GM12865 (cell line): ENCODE measurements around the gene C4orf50.

Experiments
- DNase-seq: peaks from one replicate; pipeline ENCODE4 v3.0.0; 2010; ENCODE audit warnings: low read depth
- H3K4me3 ChIP-seq: 2 replicates; pipeline ENCODE4 v1.5.1; 2011; ENCODE audit warnings: mild to moderate bottlenecking, low read depth, low read length, control low read depth
- CTCF ChIP-seq: IDR thresholded peaks from 2 replicates; pipeline ENCODE4 v1.5.1; 2011; ENCODE audit warnings: low read length, control low read depth, low read depth, inconsistent platforms; ENCODE audit not compliant: insufficient read depth; ENCODE audit errors: missing control alignments

C4orf50 gene

DNA sequence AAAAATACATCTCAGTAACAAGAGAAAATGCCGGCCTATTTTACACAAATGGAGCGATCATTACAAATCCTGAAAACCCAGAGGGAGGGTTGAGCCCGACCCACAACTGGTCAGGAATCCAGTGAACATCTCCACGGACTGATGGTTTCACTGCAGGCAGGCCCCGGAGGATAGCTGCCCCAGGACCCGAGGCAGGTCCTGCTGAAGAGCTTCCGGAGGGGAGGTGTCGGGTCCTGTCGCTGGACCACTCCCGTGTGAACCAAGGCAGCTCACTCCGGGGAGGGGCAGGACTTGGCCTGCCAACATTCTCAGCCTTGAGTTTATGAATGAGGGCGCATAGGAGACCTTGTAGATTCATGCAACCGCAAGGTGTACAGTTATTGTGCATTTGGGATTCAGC is 120.6 kb downstream of the C4orf50 start:
- TF ChIP-seq CTCF = no peak
- H3K4me3 ChIP-seq = no peak overlapping the region
- no peak for DNase-seq

DNA sequence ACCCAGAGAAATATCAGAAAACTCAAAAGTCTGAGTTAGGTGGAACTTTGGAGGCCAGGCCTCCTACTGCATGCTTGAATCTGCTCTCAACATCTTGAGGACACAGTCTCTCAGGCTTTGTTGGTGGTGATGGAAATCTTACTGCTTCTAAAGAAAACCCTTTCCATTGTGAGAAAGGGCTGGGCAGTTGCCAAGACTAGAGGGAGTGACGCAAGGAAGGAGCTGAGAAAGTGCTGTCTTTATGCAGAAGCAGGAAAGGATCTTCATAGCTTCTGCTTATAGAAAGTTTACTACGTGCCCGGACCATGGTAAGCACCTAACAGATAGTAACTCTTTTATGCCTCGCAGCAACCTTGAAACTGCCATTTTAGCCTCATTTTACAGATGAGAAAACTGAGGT is 122.9 kb downstream of the C4orf50 start:
- H3K4me3 ChIP-seq = no peak overlapping the region
- no peak for DNase-seq
- no peak for TF ChIP-seq CTCF

GRCh38 chr4:5894266-5894665 is 124.0 kb downstream of the C4orf50 start:
- no peak for DNase-seq
- TF ChIP-seq CTCF = no peak
- no peak overlapping the region for H3K4me3 ChIP-seq

GRCh38 chr4:5893591-5893990 is 124.6 kb downstream of the C4orf50 start:
- no peak for DNase-seq
- no peak for TF ChIP-seq CTCF
- H3K4me3 ChIP-seq = no peak overlapping the region

DNA sequence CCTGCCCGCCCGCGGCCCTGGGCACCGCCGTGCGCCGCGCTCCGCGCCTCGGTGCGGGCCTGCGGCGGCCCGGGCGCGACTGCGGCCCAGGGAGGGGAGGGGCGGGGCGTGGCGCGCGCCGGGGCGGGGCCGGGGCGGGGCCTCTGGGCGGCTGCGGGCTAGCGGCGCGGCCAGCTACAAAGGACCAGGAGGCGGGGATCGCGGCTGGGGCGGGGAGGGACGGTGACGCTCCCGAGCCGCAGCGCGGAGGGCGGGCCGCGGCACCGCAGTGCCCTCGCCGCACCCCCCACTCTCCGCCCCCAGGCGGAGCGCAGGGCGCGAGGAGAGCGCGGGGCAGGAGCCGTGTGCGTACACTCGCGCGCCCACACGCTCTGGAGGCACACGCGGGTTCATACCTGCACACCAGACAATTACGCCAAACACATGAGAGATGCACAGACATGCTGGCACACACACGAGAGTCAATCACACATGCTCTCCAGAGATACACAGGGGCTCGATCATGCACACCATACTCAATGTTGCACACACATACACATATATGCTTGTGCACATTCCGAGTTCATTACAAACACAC is 125.1 kb downstream of the C4orf50 start, which contains the start of gene CRMP1:
Gene CRMP1, minus strand, starts transcription at position 83 of the 577 bp plus-strand sequence. CDS start 117 bp downstream, outside the sequence.
- no peak for TF ChIP-seq CTCF
- no peak within 1 kb of the TSS for H3K4me3 ChIP-seq
- DNase-seq = no peak

DNA sequence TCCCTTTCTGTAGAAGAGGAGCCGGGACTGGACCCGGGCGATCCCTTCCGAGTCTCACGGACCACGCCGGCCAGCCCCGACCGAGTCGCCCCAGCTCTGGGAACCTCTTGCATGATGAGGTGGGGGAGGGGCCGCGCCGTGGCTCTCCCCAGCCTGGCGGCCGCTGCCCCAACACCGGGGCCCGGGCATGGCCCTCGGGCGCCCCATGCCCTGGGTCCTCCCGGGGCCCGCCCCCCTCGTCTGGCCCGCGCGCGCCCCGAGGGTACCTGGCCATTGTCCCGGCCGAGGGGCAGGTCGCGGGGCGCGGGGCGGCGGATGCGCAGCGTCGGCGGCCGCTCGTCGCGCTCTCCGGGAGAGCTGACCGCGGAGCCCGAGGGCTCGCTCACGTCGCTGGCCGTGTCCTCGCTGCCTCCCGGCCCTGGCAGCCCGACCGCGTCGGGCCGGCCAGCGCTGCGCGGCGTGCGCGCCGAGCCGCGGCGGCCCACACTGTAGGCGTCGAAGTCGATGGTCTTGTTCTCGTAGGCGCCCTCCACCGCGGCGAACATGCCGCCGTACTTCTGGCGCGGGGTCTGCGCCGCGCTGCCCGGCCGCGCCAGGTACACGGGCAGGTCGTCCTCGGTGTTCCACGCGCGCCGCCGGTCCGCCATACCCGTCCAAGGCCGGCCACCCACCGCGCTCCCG is 125.8 kb downstream of the C4orf50 start:
- H3K4me3 ChIP-seq = no peak overlapping the region
- TF ChIP-seq CTCF = no peak
- DNase-seq = no peak

DNA sequence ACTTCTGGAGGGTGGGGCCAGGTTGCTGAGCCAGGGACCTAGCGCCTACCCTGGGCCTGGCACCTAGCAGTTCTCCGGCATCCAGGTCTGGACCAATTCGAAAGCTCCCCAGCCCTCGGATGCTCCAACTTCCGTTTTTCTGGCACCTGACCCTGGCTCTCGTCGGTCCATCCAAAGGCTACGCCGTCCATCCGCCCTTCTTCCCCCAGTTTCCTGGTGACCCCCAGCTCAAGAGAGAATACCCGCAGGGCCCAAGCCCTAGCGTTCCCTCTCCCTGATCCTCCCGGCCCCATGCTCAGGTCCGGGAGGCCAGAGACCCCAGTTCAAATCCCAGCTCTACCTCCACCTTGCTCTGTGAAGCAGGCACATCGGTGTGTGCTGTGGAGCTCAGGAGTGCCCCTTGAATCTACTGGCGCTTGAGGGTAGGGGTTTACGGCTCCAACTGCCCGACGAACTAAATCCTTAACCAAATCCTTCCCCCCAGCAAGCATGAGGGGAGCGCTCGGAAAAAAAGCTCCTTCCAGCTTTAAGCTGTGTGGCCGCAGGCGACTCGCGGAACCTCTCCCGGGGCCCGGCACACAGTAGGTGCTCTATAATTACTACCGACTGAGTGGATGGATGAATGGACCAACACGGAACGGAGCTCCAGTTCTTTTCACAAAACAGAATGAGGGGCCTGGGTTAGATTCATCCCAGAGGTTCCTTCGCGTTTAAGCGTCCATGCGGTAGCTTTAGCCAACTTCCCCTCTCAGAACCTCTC is 126.5 kb downstream of the C4orf50 start:
- no peak for TF ChIP-seq CTCF
- DNase-seq = no peak
- H3K4me3 ChIP-seq = no peak overlapping the region
